HG02840 (cell line): Measurements from ENCODE around the gene ITGB4.
A peak's percentile ranks its signal among the peaks of the same experiment; 100 is the strongest.
"Not testable (repeated sequence)": the region's sequence is repeated elsewhere in the genome, so short reads cannot be mapped to it uniquely, and the experiment has no call there.

Source experiments
- ATAC-seq: cut with Tn5 transposase; IDR thresholded peaks from one replicate; pipeline ENCODE4 v1.9.1; 2021; ENCODE audit warnings: mild to moderate bottlenecking, moderate library complexity, moderate number of reproducible peaks; ENCODE audit not compliant: unreplicated experiment, low FRiP score

Gene ITGB4

GRCh38 chr17:75764711-75765421, 43.6 kb downstream of the ITGB4 start, which contains the start of gene GALK1:
GALK1 (minus strand) TSS chr17:75765192; CDS start chr17:75765136, 56 bp downstream.
- peak; percentile 70 for ATAC-seq

GRCh38 chr17:75765981-75766380, 44.7 kb downstream of the ITGB4 start:
- ATAC-seq: no peak

DNA sequence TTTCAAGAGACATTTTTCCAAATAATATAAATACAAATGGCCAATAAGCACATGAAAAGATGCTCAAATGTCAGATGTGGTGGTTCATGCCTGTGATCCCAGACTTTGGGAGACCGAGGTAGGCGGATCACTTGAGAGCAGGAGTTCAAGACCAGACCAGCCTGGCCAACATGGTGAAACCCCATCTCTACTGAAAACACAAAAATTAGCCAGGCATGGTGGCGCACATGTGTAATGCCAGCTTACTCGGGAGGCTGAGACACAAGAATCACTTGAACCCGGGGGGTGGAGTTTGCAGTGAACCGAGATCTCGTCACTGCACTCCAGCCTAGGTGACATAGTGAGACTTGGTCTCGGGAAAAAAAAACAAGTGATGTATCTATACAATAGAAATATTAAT, 46.6 kb downstream of the ITGB4 start:
- no peak for ATAC-seq

GRCh38 chr17:75769536-75769935, 48.3 kb downstream of the ITGB4 start:
- ATAC-seq: no peak

- ATAC-seq: no peak
These were observed 50.3 kb downstream of the ITGB4 start for GRCh38 chr17:75771334-75772281.

GRCh38 chr17:75773121-75773807, 52.0 kb downstream of the ITGB4 start:
- no peak for ATAC-seq

DNA sequence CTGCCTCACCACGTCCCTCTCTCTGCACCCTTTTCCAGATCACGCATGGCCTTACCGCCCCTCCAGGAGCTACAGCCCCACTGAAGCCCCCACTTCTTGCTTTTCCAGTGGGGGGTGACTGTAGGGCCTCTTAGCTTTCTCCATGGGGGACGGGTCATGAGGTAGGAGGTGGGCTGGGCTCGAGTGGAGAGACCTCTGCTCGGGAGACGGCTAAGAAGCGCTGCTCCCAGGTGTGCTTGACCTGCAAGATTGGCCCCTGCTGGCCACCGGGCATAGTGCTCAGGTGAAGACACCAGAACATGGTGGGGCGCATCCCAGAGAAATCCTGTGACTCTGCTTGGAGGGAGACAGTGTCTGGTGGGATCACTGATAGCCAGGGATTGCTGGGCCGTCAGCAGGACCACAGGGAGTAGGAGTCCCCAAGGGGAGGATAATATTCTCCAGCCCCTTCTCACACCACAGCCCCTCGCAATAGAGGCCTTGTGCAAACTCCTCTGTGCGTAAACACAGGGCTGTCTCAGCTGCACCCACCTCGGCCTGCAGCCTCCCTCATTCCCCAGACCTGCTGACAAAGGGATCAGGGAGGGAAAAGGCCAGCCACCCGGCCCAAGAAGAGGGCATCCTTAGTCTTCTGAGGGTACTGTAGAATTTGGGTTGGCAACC, 52.7 kb downstream of the ITGB4 start:
- ATAC-seq: no peak

DNA sequence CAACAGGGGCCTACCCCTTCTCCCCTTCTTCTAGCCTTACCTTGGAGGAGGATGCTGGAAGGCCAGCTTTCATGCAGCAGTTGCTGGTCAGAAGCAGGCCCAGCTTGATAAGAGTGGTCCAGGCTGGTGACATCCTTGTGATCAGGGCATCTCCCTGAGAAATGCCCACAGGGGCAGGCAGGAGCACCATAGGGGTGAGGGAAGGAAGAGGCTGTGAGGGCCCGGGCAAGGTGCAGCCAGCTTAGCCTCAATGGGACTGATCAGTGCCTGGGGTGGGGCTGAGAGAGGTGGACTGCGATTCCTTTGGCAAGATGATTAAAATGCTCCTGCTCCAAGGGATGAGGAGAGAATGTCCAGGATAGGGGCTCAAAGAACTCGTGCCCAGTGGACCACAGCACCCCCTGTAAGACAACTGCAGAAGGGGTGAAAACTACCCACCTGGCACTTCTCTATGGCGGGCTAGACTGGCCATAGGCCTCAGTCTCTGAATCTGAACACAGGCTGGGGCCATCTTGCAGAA, 53.3 kb downstream of the ITGB4 start:
- no peak for ATAC-seq

- no peak for ATAC-seq
These were observed 53.9 kb downstream of the ITGB4 start for GRCh38 chr17:75774991-75775668.

DNA sequence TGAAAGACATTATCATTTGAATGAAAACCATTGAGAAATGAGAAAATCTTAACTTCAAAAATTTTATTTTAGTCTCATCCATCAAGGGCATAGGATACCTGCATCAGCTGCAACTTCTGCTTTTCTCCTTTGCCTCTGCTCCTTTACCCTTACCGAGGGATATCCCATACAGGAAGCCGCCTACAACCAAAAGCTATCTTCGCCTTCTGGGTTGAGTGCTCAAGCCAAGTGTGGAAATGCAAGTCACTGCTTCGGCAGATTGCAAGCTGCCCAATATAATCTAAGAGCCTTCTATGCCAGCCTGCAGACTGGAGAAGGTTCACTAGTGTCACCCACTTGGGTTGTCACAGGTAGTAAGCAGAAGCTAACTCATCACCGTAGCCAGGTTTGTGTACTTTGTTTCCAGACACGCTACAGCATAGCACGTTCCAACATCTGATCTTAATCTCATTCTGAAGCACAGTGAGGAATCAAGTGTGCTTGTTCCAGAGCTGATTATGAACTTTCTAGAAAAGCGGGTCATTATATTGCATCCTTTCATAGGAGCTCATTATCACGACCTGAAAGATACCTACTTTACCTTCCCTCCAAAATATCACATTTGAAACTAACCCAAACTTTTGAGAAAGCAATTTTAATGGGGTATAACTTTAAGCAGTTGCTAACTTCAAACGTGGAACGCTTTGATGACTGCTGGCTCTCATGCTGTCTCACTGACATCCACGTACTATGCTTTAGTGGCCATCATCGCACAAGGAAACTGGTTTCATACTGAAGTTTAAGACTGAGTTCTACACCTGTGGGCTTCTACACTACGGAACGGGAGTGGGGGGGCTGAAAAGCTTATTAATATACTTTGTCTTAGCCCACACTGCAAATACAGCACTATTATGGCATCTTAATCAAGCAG, 55.4 kb downstream of the ITGB4 start:
- ATAC-seq: no peak

- ATAC-seq: no peak
These were observed 56.1 kb downstream of the ITGB4 start for GRCh38 chr17:75777296-75777922.

DNA sequence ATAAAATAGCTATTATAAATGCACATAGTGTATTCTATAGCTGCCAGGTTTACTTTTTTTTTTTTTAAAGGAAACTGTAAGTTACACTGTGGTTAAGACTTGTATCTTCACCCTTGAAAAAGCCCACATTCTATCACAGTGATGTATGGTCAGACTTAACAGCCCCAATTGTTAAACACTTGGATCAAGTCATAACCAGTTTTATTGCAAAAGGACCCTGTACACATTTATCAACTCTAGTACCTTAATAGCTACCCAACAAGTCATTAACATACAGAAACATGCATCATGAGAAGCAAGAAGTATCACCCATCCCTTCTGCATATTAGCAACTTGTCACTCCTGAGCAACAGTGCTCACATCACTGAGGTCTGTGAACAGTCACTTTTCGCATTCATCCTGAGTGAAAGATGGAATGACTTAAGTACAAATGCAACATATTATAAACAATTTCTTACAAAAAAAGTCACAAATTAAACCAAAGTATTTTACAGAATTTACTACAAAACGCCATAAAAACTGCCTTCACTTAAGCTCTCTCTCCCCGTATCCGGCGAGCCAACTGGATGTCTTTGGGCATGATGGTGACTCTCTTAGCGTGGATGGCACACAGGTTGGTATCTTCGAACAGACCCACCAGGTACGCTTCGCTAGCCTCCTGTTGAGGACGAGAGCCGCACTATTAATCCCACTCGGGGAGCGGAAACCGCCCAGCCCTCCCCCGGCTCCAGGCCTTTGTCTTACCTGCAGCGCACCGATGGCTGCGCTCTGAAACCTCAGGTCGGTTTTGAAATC, 57.0 kb downstream of the ITGB4 start:
- ATAC-seq: not testable (repeated sequence)

DNA sequence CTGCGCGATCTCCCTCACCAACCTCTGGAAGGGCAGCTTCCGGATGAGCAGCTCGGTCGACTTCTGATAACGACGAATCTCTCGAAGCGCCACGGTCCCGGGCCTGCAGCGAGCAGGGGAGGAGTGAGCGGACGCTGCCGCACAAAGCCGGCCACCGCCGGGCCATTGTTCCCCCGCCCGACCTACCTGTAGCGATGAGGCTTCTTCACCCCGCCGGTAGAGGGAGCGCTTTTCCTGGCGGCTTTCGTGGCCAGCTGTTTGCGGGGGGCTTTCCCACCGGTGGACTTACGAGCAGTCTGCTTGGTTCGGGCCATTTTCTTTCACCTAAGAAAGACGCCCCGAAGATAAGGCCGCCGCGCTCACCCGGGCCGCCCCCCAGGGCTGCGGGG, 57.6 kb downstream of the ITGB4 start:
- ATAC-seq: no peak

GRCh38 chr17:75779250-75779986, 58.2 kb downstream of the ITGB4 start:
- ATAC-seq: peak; percentile 70

GRCh38 chr17:75779987-75780889, 59.0 kb downstream of the ITGB4 start:
- no peak for ATAC-seq
